Measurements from ENCODE around the gene RNF215. TPM values are rescaled to one million over a fixed set of nuclear protein-coding genes. Genes with fewer than 3 reads are reported as not detected.

The RNF215 gene
- polyA plus RNA-seq, 1 donor = 17.0 TPM

- no peak overlapping the region for H3K4me3 ChIP-seq (ENCODE audit: low read length)
- H3K36me3 ChIP-seq (ENCODE audit: control insufficient read depth, insufficient read depth, low read length) = peaks cover 12% of the 10 kb centered on the region
- 25% methylated on average over 2 of the region's 8 CpGs for WGBS (ENCODE audit: insufficient coverage, low lambda C conversion rate)
- no peaks in the 10 kb centered on the region for H3K9me3 ChIP-seq (ENCODE audit: control insufficient read depth, low read depth, low read length)
- H3K4me1 ChIP-seq (ENCODE audit: control insufficient read depth, insufficient read depth, low read length) = peaks cover 64% of the 10 kb centered on the region
- peak; percentile 88 to 95 for DNase-seq
- peak overlapping the region; percentile 99 for H3K27ac ChIP-seq (ENCODE audit: low read length)
- no peaks in the 10 kb centered on the region for H3K27me3 ChIP-seq (ENCODE audit: control insufficient read depth, insufficient read depth, low read length)
Observed at GRCh38 chr22:30421695-30422480, 34.7 kb upstream of the RNF215 start.

- Histone ChIP-seq H3K27ac (ENCODE audit: low read length) (peak overlapping the region; percentile 99), H3K9me3 (ENCODE audit: control insufficient read depth, low read depth, low read length) (no peaks in the 10 kb centered on the region), H3K27me3 (ENCODE audit: control insufficient read depth, insufficient read depth, low read length) (no peaks in the 10 kb centered on the region), H3K4me1 (ENCODE audit: control insufficient read depth, insufficient read depth, low read length) (peaks cover 77% of the 10 kb centered on the region), H3K36me3 (ENCODE audit: control insufficient read depth, insufficient read depth, low read length) (peaks cover 20% of the 10 kb centered on the region), H3K4me3 (ENCODE audit: low read length) (no peak overlapping the region)
- WGBS (ENCODE audit: insufficient coverage, low lambda C conversion rate) = no CpG with 5 or more reads among the region's 6 CpGs
- DNase-seq = no peak
Observed at GRCh38 chr22:30420347-30421125, 33.3 kb upstream of the RNF215 start.

GRCh38 chr22:30416837-30417236, 29.6 kb upstream of the RNF215 start:
- no CpG with 5 or more reads among the region's 1 CpG for WGBS (ENCODE audit: insufficient coverage, low lambda C conversion rate)
- Histone ChIP-seq H3K4me1 (ENCODE audit: control insufficient read depth, insufficient read depth, low read length) (peaks cover 52% of the 10 kb centered on the region), H3K36me3 (ENCODE audit: control insufficient read depth, insufficient read depth, low read length) (peaks cover 46% of the 10 kb centered on the region), H3K9me3 (ENCODE audit: control insufficient read depth, low read depth, low read length) (no peaks in the 10 kb centered on the region), H3K4me3 (ENCODE audit: low read length) (no peak overlapping the region), H3K27ac (ENCODE audit: low read length) (peak overlapping the region; percentile 82), H3K27me3 (ENCODE audit: control insufficient read depth, insufficient read depth, low read length) (no peaks in the 10 kb centered on the region)
- no peak for DNase-seq

DNA sequence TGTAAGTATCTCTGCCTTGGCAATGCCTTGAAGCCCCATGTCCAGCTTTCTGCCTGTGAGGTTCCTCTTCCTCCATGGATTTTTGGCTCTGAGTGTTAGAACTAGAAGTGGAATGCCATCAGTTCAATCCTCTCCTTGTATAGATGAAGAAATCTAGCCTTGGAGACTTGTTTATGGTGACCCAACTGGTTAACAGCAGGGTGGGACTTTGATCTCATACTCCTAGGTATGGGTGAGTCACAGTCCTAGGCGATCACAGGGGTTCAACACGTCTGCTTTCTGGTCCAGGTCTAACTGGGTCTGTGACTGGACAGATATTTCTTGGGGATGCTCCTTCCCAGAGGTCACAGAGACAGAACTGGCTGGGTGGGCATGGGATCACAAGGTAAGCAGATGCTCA, 29.2 kb upstream of the RNF215 start:
- H3K36me3 ChIP-seq (ENCODE audit: control insufficient read depth, insufficient read depth, low read length) = peaks cover 49% of the 10 kb centered on the region
- peaks cover 51% of the 10 kb centered on the region for H3K4me1 ChIP-seq (ENCODE audit: control insufficient read depth, insufficient read depth, low read length)
- WGBS (ENCODE audit: insufficient coverage, low lambda C conversion rate) = no CpG with 5 or more reads among the region's 2 CpGs
- H3K27ac ChIP-seq (ENCODE audit: low read length) = peak overlapping the region; percentile 82
- DNase-seq = peak; percentile 85 to 90
- no peaks in the 10 kb centered on the region for H3K27me3 ChIP-seq (ENCODE audit: control insufficient read depth, insufficient read depth, low read length)
- no peaks in the 10 kb centered on the region for H3K9me3 ChIP-seq (ENCODE audit: control insufficient read depth, low read depth, low read length)
- H3K4me3 ChIP-seq (ENCODE audit: low read length) = no peak overlapping the region

- Histone ChIP-seq H3K27me3 (ENCODE audit: control insufficient read depth, insufficient read depth, low read length) (no peaks in the 10 kb centered on the region), H3K36me3 (ENCODE audit: control insufficient read depth, insufficient read depth, low read length) (peaks cover 55% of the 10 kb centered on the region), H3K4me1 (ENCODE audit: control insufficient read depth, insufficient read depth, low read length) (peaks cover 37% of the 10 kb centered on the region), H3K9me3 (ENCODE audit: control insufficient read depth, low read depth, low read length) (no peaks in the 10 kb centered on the region), H3K27ac (ENCODE audit: low read length) (no peak overlapping the region), H3K4me3 (ENCODE audit: low read length) (no peak overlapping the region)
- no peak for DNase-seq
- no CpG with 5 or more reads among the region's 4 CpGs for WGBS (ENCODE audit: insufficient coverage, low lambda C conversion rate)
Observed at GRCh38 chr22:30414525-30415047, 27.4 kb upstream of the RNF215 start.

DNA sequence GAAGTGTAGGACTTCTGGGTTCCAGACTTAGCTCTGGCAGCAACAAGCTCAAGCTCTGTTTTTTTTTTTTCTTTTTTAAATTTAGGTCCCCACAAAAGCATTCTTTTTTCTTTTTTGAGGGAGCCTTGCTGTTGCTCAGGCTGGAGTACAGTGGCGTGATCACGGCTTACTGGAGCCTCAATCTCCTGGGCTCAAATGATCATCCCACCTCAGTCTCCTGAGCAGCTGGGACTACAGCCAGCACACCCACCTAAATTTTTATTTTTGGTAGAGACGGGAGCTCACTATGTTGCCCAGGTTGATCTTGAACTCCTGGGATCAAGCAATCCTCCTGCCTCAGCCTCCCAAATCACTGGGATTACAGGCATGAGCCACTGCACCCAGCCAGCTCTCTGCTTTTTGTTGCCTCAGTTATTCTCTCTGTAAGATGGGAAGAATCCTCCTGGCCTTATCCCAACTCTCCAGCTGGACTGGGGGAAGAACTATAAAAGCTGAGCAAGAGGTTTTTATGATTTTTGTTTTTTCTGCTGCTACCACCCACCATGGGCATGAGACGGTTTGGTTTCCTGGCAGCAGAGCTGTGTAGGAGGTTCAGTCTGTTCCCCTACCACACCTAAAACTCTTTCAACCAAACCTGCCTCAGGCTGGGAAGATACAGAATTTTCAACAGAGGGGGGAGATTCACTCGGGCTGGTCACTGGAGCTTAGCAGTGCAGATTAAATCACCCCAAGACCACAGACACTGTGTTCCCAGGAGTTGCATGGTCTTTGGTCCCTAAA, 26.7 kb upstream of the RNF215 start:
- peaks cover 61% of the 10 kb centered on the region for H3K36me3 ChIP-seq (ENCODE audit: control insufficient read depth, insufficient read depth, low read length)

DNA sequence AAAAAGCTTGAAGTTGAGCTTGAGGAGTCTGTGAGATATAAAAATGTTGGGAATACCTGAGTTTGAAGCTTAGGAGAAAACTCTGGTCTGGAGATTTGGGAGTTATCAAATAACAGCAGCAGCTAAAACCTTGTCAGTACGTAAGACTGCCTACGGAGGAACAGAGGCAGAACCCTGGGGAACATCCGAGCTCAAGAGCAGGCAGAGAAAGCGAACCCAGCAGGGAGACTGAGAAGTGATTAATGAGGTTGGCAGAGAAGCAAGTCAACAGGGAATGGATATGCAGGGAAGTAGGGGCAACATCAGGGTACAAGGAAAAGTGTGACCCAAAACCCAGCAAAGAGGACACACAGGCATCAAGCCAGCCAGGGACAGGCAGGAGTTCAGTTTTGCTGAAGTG, 25.8 kb upstream of the RNF215 start:
- H3K4me3 ChIP-seq (ENCODE audit: low read length) = no peak overlapping the region
- no peak for DNase-seq
- H3K36me3 ChIP-seq (ENCODE audit: control insufficient read depth, insufficient read depth, low read length) = peaks cover 68% of the 10 kb centered on the region
- 100% methylated on average over 2 of the region's 4 CpGs for WGBS (ENCODE audit: insufficient coverage, low lambda C conversion rate)
- no peak overlapping the region for H3K27ac ChIP-seq (ENCODE audit: low read length)
- no peaks in the 10 kb centered on the region for H3K9me3 ChIP-seq (ENCODE audit: control insufficient read depth, low read depth, low read length)
- no peaks in the 10 kb centered on the region for H3K27me3 ChIP-seq (ENCODE audit: control insufficient read depth, insufficient read depth, low read length)
- H3K4me1 ChIP-seq (ENCODE audit: control insufficient read depth, insufficient read depth, low read length) = peaks cover 24% of the 10 kb centered on the region

More for the DNA sequence above, 26.7 kb upstream of the RNF215 start:
- no peak for DNase-seq
- no peak overlapping the region for H3K4me3 ChIP-seq (ENCODE audit: low read length)
- peaks cover 32% of the 10 kb centered on the region for H3K4me1 ChIP-seq (ENCODE audit: control insufficient read depth, insufficient read depth, low read length)
- WGBS (ENCODE audit: insufficient coverage, low lambda C conversion rate) = no CpG with 5 or more reads among the region's 5 CpGs
- no peak overlapping the region for H3K27ac ChIP-seq (ENCODE audit: low read length)
- no peaks in the 10 kb centered on the region for H3K27me3 ChIP-seq (ENCODE audit: control insufficient read depth, insufficient read depth, low read length)
- no peaks in the 10 kb centered on the region for H3K9me3 ChIP-seq (ENCODE audit: control insufficient read depth, low read depth, low read length)

DNA sequence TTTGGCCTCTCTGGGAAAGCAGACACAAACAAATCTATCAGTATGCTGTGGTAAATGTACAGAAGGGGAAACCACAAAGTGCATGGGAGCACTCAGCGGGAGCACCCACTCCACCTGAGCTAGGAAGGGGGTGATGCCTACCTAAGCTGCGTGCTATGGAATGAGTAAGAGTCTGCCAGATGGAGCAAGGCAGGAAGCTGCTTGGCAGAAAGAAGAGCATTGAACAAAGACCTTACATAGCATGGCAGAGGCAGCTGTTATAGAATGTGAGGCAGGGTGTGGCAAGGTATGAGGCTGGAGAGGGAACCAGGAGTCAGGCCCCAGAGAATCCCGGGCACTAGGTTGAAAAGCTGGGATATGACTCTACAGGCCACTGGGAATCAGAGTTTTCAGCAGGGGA, 24.6 kb upstream of the RNF215 start:
- no CpG with 5 or more reads among the region's 3 CpGs for WGBS (ENCODE audit: insufficient coverage, low lambda C conversion rate)
- Histone ChIP-seq H3K4me3 (ENCODE audit: low read length) (no peak overlapping the region), H3K27ac (ENCODE audit: low read length) (no peak overlapping the region), H3K9me3 (ENCODE audit: control insufficient read depth, low read depth, low read length) (no peaks in the 10 kb centered on the region), H3K4me1 (ENCODE audit: control insufficient read depth, insufficient read depth, low read length) (peaks cover 12% of the 10 kb centered on the region), H3K27me3 (ENCODE audit: control insufficient read depth, insufficient read depth, low read length) (no peaks in the 10 kb centered on the region), H3K36me3 (ENCODE audit: control insufficient read depth, insufficient read depth, low read length) (peaks cover 70% of the 10 kb centered on the region)
- DNase-seq = no peak

DNA sequence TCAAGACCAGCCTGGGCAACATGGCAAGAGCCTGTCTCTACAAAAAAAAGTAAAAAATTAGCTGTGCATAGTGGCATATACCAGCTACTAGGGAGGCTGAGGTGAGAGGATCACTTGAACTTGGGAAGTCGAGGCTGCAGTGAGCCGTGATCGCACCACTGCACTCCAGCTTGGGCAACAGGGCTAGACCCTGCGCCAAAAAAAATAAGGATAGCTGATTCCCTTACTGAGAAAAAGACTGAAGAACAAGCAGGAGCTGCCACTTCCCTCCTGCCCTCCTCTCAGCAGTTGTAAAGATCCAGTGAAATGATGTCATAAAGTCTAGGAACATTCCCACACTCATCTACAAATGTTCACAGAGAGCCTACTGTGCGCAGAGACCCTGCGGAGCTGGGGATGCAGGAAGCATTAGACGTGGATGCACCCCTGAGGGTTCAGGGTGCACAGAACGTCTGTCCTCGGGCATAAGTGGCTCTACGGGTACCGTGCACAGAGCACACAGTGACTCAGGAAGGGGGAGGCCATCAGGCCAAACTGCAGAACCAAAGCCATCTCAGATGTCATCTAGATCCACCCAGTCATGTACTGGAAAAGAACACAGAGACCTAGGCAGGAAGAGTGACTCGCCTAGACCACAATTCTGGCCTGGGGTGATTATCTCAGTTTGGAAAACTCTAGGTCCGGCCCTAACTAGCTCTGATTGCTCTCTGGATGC, 21.3 kb upstream of the RNF215 start:
- H3K9me3 ChIP-seq (ENCODE audit: control insufficient read depth, low read depth, low read length) = no peaks in the 10 kb centered on the region
- peaks cover 54% of the 10 kb centered on the region for H3K36me3 ChIP-seq (ENCODE audit: control insufficient read depth, insufficient read depth, low read length)
- H3K4me3 ChIP-seq (ENCODE audit: low read length) = no peak overlapping the region
- no peak overlapping the region for H3K27ac ChIP-seq (ENCODE audit: low read length)
- DNase-seq = no peak
- no peaks in the 10 kb centered on the region for H3K27me3 ChIP-seq (ENCODE audit: control insufficient read depth, insufficient read depth, low read length)
- WGBS (ENCODE audit: insufficient coverage, low lambda C conversion rate) = no CpG with 5 or more reads among the region's 13 CpGs
- peaks cover 11% of the 10 kb centered on the region for H3K4me1 ChIP-seq (ENCODE audit: control insufficient read depth, insufficient read depth, low read length)

Data from large intestine (tissue), 3 donors.